Activated naive CD8-positive, alpha-beta T cell treated with anti-CD3 and anti-CD28 coated beads, Interleukin-2, amount 50 U/mL, for 24 hours (primary cell): ENCODE results near the gene ABCD2.
"Not testable (repeated sequence)": the region's sequence is repeated elsewhere in the genome, so short reads cannot be mapped to it uniquely, and the experiment has no call there.

Source experiments
- ATAC-seq: fragments of 150-1000 bp; cut with Tn5 transposase; one replicate; pipeline ENCODE4 v1.10.0; 2021
- DNase-seq: peaks from one replicate; pipeline ENCODE4 v3.0.0; 2021
- H3K27ac Mint-ChIP-seq: one replicate; pipeline ENCODE4 v1.8.0; 2021; ENCODE audit warnings: mild to moderate bottlenecking, mixed read lengths
- H3K27me3 Mint-ChIP-seq: one replicate; pipeline ENCODE4 v1.8.0; 2021; ENCODE audit warnings: mixed read lengths
- H3K36me3 Mint-ChIP-seq: one replicate; pipeline ENCODE4 v1.8.0; 2021; ENCODE audit warnings: low read depth, mixed read lengths
- H3K4me1 Mint-ChIP-seq: one replicate; pipeline ENCODE4 v1.8.0; 2021; ENCODE audit warnings: mixed read lengths
- H3K4me3 Mint-ChIP-seq: one replicate; pipeline ENCODE4 v1.8.0; 2021; ENCODE audit warnings: mild to moderate bottlenecking, moderate library complexity, mixed read lengths
- H3K9me3 Mint-ChIP-seq: one replicate; pipeline ENCODE4 v1.8.0; 2021; ENCODE audit warnings: mixed read lengths

Gene ABCD2

GRCh38 chr12:39538679-39539104 lies 80.9 kb downstream of the ABCD2 start:
- Mint-ChIP-seq H3K36me3 (peaks cover 1% of the 10 kb centered on the region), H3K9me3 (no peaks in the 10 kb centered on the region), H3K27ac (no peak overlapping the region), H3K4me3 (no peak overlapping the region), H3K4me1 (no peaks in the 10 kb centered on the region), H3K27me3 (no peaks in the 10 kb centered on the region)
- DNase-seq (no peak), ATAC-seq (no peak)

GRCh38 chr12:39533951-39534350 lies 85.7 kb downstream of the ABCD2 start:
- Mint-ChIP-seq H3K4me3 (no peak overlapping the region), H3K36me3 (peaks cover 1% of the 10 kb centered on the region), H3K27me3 (no peaks in the 10 kb centered on the region), H3K4me1 (peaks cover 4% of the 10 kb centered on the region), H3K27ac (no peak overlapping the region), H3K9me3 (no peaks in the 10 kb centered on the region)
- DNase-seq, result no peak
- no peak for ATAC-seq

- Mint-ChIP-seq H3K27ac (no peak overlapping the region), H3K9me3 (peaks cover 4% of the 10 kb centered on the region), H3K4me3 (no peak overlapping the region), H3K36me3 (peaks cover 3% of the 10 kb centered on the region), H3K4me1 (peaks cover 4% of the 10 kb centered on the region), H3K27me3 (no peaks in the 10 kb centered on the region)
- ATAC-seq (no peak), DNase-seq (no peak)
These were observed 87.2 kb downstream of the ABCD2 start for GRCh38 chr12:39532448-39532847.

GRCh38 chr12:39526974-39527373 lies 92.6 kb downstream of the ABCD2 start:
- ATAC-seq, result no peak
- no peak for DNase-seq
- no peaks in the 10 kb centered on the region for H3K27me3 Mint-ChIP-seq
- H3K27ac Mint-ChIP-seq, result no peak overlapping the region
- H3K36me3 Mint-ChIP-seq, result peaks cover 9% of the 10 kb centered on the region
- peaks cover 17% of the 10 kb centered on the region for H3K9me3 Mint-ChIP-seq
- H3K4me1 Mint-ChIP-seq, result peaks cover 3% of the 10 kb centered on the region
- H3K4me3 Mint-ChIP-seq, result no peak overlapping the region

GRCh38 chr12:39522167-39522566 lies 97.4 kb downstream of the ABCD2 start:
- H3K27ac Mint-ChIP-seq, H3K4me3 Mint-ChIP-seq, H3K27me3 Mint-ChIP-seq, ATAC-seq, DNase-seq, H3K36me3 Mint-ChIP-seq, H3K4me1 Mint-ChIP-seq: not testable (repeated sequence)
- H3K9me3 Mint-ChIP-seq, result peaks cover 16% of the 10 kb centered on the region

GRCh38 chr12:39510001-39510400 lies 109.6 kb downstream of the ABCD2 start:
- ATAC-seq (no peak), DNase-seq (no peak)
- H3K27me3 Mint-ChIP-seq, result no peaks in the 10 kb centered on the region
- H3K36me3 Mint-ChIP-seq, result peaks cover 9% of the 10 kb centered on the region
- no peak overlapping the region for H3K27ac Mint-ChIP-seq
- no peak overlapping the region for H3K4me3 Mint-ChIP-seq
- H3K4me1 Mint-ChIP-seq, result no peaks in the 10 kb centered on the region
- peaks cover 27% of the 10 kb centered on the region for H3K9me3 Mint-ChIP-seq

- no peaks in the 10 kb centered on the region for H3K27me3 Mint-ChIP-seq
- no peak overlapping the region for H3K4me3 Mint-ChIP-seq
- H3K27ac Mint-ChIP-seq, result no peak overlapping the region
- ATAC-seq (no peak), DNase-seq (no peak)
- H3K36me3 Mint-ChIP-seq, result no peaks in the 10 kb centered on the region
- H3K4me1 Mint-ChIP-seq, result no peaks in the 10 kb centered on the region
- H3K9me3 Mint-ChIP-seq, result no peaks in the 10 kb centered on the region
These were observed 114.0 kb downstream of the ABCD2 start for GRCh38 chr12:39505554-39505953.

- H3K27ac Mint-ChIP-seq, result no peak overlapping the region
- H3K27me3 Mint-ChIP-seq, result no peaks in the 10 kb centered on the region
- no peaks in the 10 kb centered on the region for H3K9me3 Mint-ChIP-seq
- no peak overlapping the region for H3K4me3 Mint-ChIP-seq
- no peaks in the 10 kb centered on the region for H3K36me3 Mint-ChIP-seq
- H3K4me1 Mint-ChIP-seq, result no peaks in the 10 kb centered on the region
- ATAC-seq, result no peak
- no peak for DNase-seq
These were observed 114.6 kb downstream of the ABCD2 start for GRCh38 chr12:39505023-39505422.

- DNase-seq, result no peak
- Mint-ChIP-seq H3K4me1 (no peaks in the 10 kb centered on the region), H3K4me3 (no peak overlapping the region), H3K36me3 (no peaks in the 10 kb centered on the region), H3K27me3 (no peaks in the 10 kb centered on the region), H3K9me3 (no peaks in the 10 kb centered on the region), H3K27ac (no peak overlapping the region)
- ATAC-seq, result no peak
These were observed 116.2 kb downstream of the ABCD2 start for GRCh38 chr12:39503439-39503838.

- Mint-ChIP-seq H3K27ac (no peak overlapping the region), H3K4me1 (no peaks in the 10 kb centered on the region), H3K27me3 (no peaks in the 10 kb centered on the region), H3K4me3 (no peak overlapping the region), H3K9me3 (no peaks in the 10 kb centered on the region), H3K36me3 (no peaks in the 10 kb centered on the region)
- no peak for ATAC-seq
- DNase-seq, result no peak
These were observed 116.9 kb downstream of the ABCD2 start for GRCh38 chr12:39502726-39503125.
